WI38 (cell line): Measurements from ENCODE around the gene CLIC2.

Source experiments
- H3K4me3 ChIP-seq: 2 replicates; pipeline ENCODE4 v1.5.1; 2011; ENCODE audit warnings: low read depth, mild to moderate bottlenecking, control low read depth, low read length
- TF ChIP-seq, protein P1 (sequence below): IDR thresholded peaks from 2 replicates; pipeline ENCODE4 v1.5.1; 2012; ENCODE audit warnings: low read depth, mild to moderate bottlenecking, control low read depth, low read length

Gene CLIC2

GRCh38 chrX:155242300-155242699 lies 92.1 kb downstream of the CLIC2 start:
- TF ChIP-seq, protein P1, sequence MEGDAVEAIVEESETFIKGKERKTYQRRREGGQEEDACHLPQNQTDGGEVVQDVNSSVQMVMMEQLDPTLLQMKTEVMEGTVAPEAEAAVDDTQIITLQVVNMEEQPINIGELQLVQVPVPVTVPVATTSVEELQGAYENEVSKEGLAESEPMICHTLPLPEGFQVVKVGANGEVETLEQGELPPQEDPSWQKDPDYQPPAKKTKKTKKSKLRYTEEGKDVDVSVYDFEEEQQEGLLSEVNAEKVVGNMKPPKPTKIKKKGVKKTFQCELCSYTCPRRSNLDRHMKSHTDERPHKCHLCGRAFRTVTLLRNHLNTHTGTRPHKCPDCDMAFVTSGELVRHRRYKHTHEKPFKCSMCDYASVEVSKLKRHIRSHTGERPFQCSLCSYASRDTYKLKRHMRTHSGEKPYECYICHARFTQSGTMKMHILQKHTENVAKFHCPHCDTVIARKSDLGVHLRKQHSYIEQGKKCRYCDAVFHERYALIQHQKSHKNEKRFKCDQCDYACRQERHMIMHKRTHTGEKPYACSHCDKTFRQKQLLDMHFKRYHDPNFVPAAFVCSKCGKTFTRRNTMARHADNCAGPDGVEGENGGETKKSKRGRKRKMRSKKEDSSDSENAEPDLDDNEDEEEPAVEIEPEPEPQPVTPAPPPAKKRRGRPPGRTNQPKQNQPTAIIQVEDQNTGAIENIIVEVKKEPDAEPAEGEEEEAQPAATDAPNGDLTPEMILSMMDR: no peak
- no peak overlapping the region for H3K4me3 ChIP-seq

GRCh38 chrX:155237719-155238118 lies 96.7 kb downstream of the CLIC2 start:
- H3K4me3 ChIP-seq: no peak overlapping the region
- TF ChIP-seq, protein P1: no peak

GRCh38 chrX:155235891-155236290 lies 98.5 kb downstream of the CLIC2 start:
- TF ChIP-seq, protein P1: no peak
- no peak overlapping the region for H3K4me3 ChIP-seq

DNA sequence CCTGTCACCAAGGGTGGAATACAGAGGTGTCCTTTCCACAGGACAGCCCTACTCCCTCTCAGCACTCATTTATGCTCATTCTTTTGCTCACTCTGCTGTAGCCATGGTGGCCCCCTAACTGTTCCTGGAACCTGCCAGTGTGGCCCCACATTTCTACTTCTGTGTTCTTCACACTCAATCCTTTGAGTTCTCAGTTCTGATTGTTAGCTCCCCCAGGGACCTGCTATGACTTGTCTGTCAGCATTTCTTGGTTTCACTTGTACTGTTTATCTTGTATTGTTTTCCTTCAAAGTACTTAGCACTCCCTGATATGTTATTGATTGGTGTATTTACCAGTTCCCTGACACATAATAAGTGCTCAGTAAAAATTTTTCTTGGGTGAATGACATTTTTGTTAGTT lies 103.3 kb downstream of the CLIC2 start:
- TF ChIP-seq, protein P1: no peak
- no peak overlapping the region for H3K4me3 ChIP-seq
